HEK293 (cell line): ENCODE data around the gene TGFBI.

Experiments used
- CTCF ChIP-seq: fragments of 450-650 bp; formaldehyde crosslinking; IDR thresholded peaks from 2 replicates; pipeline ENCODE4 v1.5.1; 2016; ENCODE audit warnings: missing biosample characterization, missing genetic modification characterization
- PRDM6 ChIP-seq: fragments of 450-650 bp; formaldehyde crosslinking; IDR thresholded peaks from 2 replicates; pipeline ENCODE4 v1.5.1; 2017; ENCODE audit warnings: missing biosample characterization, missing genetic modification characterization
- TSHZ1 ChIP-seq: fragments of 450-650 bp; formaldehyde crosslinking; IDR thresholded peaks from 2 replicates; pipeline ENCODE4 v1.5.1; 2016; ENCODE audit warnings: missing biosample characterization, missing genetic modification characterization, borderline replicate concordance
- ZBTB21 ChIP-seq: fragments of 450-650 bp; formaldehyde crosslinking; IDR thresholded peaks from 2 replicates; pipeline ENCODE4 v1.5.1; 2017; ENCODE audit warnings: missing biosample characterization, missing genetic modification characterization
- ZBTB7A ChIP-seq: fragments of 450-650 bp; formaldehyde crosslinking; IDR thresholded peaks from 2 replicates; pipeline ENCODE4 v1.5.1; 2016; ENCODE audit warnings: low read depth, missing biosample characterization, missing genetic modification characterization
- ZIC2 ChIP-seq: fragments of 450-650 bp; formaldehyde crosslinking; IDR thresholded peaks from 2 replicates; pipeline ENCODE4 v1.5.1; 2016; ENCODE audit warnings: missing biosample characterization, missing genetic modification characterization
- ZNF140 ChIP-seq: fragments of 450-650 bp; formaldehyde crosslinking; IDR thresholded peaks from 2 replicates; pipeline ENCODE4 v1.5.1; 2016; ENCODE audit warnings: missing biosample characterization, missing genetic modification characterization
- ZNF174 ChIP-seq: fragments of 450-650 bp; formaldehyde crosslinking; IDR thresholded peaks from 2 replicates; pipeline ENCODE4 v1.5.0; 2017; ENCODE audit warnings: missing biosample characterization, mild to moderate bottlenecking, missing genetic modification characterization
- ZNF214 ChIP-seq: fragments of 450-650 bp; formaldehyde crosslinking; IDR thresholded peaks from 2 replicates; pipeline ENCODE4 v1.5.1; 2017; ENCODE audit warnings: missing biosample characterization, mild to moderate bottlenecking, missing genetic modification characterization, borderline replicate concordance
- ZNF341 ChIP-seq: fragments of 450-650 bp; formaldehyde crosslinking; IDR thresholded peaks from 2 replicates; pipeline ENCODE4; 2016; ENCODE audit warnings: low read depth, missing biosample characterization, missing genetic modification characterization
- ZNF391 ChIP-seq: fragments of 450-650 bp; formaldehyde crosslinking; IDR thresholded peaks from 2 replicates; pipeline ENCODE4 v1.5.1; 2016; ENCODE audit warnings: low read depth, missing biosample characterization, missing genetic modification characterization, borderline replicate concordance
- ZNF785 ChIP-seq: fragments of 450-650 bp; formaldehyde crosslinking; IDR thresholded peaks from 2 replicates; pipeline ENCODE4 v1.5.1; 2016; ENCODE audit warnings: missing biosample characterization, missing genetic modification characterization
- TF ChIP-seq, protein P1 (sequence below): fragments of 450-650 bp; formaldehyde crosslinking; IDR thresholded peaks from 2 replicates; pipeline ENCODE4 v1.5.1; 2016; ENCODE audit warnings: missing biosample characterization, missing genetic modification characterization
- TF ChIP-seq, protein P2 (sequence below): fragments of 450-650 bp; formaldehyde crosslinking; IDR thresholded peaks from 2 replicates; pipeline ENCODE4 v1.5.1; 2016; ENCODE audit warnings: missing biosample characterization, missing genetic modification characterization

DNA sequence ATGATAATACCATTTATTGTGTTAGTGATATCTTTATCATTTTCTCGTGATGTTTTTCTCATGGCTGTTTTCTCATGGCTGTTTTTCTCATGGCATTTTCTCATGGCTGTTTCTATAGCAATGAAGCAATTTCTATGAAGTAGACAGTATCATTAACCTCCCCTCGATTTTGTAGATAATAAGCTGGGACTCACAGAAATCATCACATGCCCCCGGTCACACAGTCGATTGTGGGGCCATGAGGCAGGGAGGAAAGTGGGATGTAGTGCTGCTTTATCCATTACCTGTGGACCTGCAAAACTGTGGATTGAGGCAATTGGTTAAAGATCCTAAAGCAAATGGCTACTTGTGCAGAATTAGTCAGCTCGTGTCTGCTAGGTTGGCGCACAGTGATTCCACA is 47.3 kb downstream of the TGFBI start:
- TF ChIP-seq PRDM6 (no peak), ZNF174 (no peak), CTCF (tag by site-specific recombination) (no peak), ZNF140 (tag by site-specific recombination) (no peak), TSHZ1 (tag by site-specific recombination) (no peak), ZBTB7A (tag by site-specific recombination) (no peak), ZNF214 (no peak), ZBTB21 (tag by site-specific recombination) (no peak), ZNF341 (tag by site-specific recombination) (no peak), ZNF785 (tag by site-specific recombination) (no peak), ZNF391 (tag by site-specific recombination) (no peak), ZIC2 (tag by site-specific recombination) (no peak)
- TF ChIP-seq, protein P1, sequence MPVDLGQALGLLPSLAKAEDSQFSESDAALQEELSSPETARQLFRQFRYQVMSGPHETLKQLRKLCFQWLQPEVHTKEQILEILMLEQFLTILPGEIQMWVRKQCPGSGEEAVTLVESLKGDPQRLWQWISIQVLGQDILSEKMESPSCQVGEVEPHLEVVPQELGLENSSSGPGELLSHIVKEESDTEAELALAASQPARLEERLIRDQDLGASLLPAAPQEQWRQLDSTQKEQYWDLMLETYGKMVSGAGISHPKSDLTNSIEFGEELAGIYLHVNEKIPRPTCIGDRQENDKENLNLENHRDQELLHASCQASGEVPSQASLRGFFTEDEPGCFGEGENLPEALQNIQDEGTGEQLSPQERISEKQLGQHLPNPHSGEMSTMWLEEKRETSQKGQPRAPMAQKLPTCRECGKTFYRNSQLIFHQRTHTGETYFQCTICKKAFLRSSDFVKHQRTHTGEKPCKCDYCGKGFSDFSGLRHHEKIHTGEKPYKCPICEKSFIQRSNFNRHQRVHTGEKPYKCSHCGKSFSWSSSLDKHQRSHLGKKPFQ (tag by site-specific recombination), result no peak
- TF ChIP-seq, protein P2, sequence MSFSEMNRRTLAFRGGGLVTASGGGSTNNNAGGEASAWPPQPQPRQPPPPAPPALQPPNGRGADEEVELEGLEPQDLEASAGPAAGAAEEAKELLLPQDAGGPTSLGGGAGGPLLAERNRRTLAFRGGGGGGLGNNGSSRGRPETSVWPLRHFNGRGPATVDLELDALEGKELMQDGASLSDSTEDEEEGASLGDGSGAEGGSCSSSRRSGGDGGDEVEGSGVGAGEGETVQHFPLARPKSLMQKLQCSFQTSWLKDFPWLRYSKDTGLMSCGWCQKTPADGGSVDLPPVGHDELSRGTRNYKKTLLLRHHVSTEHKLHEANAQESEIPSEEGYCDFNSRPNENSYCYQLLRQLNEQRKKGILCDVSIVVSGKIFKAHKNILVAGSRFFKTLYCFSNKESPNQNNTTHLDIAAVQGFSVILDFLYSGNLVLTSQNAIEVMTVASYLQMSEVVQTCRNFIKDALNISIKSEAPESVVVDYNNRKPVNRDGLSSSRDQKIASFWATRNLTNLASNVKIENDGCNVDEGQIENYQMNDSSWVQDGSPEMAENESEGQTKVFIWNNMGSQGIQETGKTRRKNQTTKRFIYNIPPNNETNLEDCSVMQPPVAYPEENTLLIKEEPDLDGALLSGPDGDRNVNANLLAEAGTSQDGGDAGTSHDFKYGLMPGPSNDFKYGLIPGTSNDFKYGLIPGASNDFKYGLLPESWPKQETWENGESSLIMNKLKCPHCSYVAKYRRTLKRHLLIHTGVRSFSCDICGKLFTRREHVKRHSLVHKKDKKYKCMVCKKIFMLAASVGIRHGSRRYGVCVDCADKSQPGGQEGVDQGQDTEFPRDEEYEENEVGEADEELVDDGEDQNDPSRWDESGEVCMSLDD (tag by site-specific recombination), result no peak
